ENCODE results near the gene GCA.
A peak's percentile ranks its signal among the peaks of the same experiment; 100 is the strongest.

DNA sequence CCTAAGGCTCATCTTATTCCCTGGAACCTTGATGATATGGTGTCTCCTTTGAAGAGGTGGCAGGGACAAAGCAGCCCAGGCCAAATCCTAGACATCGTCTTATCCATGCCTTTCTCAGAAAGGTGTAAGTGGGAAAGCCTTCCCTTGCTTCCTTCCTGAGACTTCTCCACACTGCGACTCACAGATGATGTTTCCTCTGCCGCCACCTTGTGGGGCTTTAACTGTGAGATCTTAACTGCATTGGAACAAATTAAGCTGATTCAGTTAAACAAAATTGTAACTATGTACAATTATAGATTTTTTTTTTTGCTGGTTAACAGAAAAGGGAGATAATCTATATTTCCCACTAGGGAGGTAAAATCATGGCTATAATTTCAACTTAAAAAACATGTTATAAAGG lies 10.0 kb upstream of the GCA start:
- TF ChIP-seq CTCF (IDR thresholded peaks at IDR 0.05; ENCODE audit: borderline replicate concordance, extremely low read depth, low read length, poor library complexity, severe bottlenecking), result peak; percentile 70
- TF ChIP-seq EZH2 (IDR thresholded peaks at IDR 0.05; ENCODE audit: borderline replicate concordance, low read depth, low read length, severe bottlenecking), result no peak
